Keratinocyte (primary cell): ENCODE results near the gene NR0B1.

Experiments used
- CTCF ChIP-seq, 3 experiments: IDR thresholded peaks in 1 of 3; conservative IDR thresholded peaks in 1 of 3; optimal IDR thresholded peaks in 1 of 3; 2 replicates in 2 of 3; 3 replicates in 1 of 3; pipeline versions ENCODE3 to v1.5.1; 2011; ENCODE audit warnings: low read length in 3 of 3, mild to moderate bottlenecking in 3 of 3, moderate library complexity in 2 of 3, control low read depth in 1 of 3, inconsistent platforms in 1 of 3; ENCODE audit not compliant: insufficient read depth in 2 of 3; ENCODE audit errors: extremely low read depth in 1 of 3
- EZH2 ChIP-seq: IDR thresholded peaks from one replicate; pipeline ENCODE4 v1.6.1; 2012; ENCODE audit warnings: inconsistent platforms, mild to moderate bottlenecking, low read length, moderate library complexity

GRCh38 chrX:30313322-30313721, 4.1 kb upstream of the NR0B1 start:
- TF ChIP-seq CTCF (optimal IDR thresholded peaks at IDR 0.05 in 1 of 3, IDR thresholded peaks at IDR 0.05 in 1 of 3, conservative IDR thresholded peaks at IDR 0.05 in 1 of 3; ENCODE audit: extremely low read depth in 1 of 3, insufficient read depth in 2 of 3, low read length in 3 of 3) (no peak), EZH2 (no peak)
